GM18498 (cell line): ENCODE measurements around the gene PPARG.
"Not testable (repeated sequence)": the region's sequence is repeated elsewhere in the genome, so short reads cannot be mapped to it uniquely, and the experiment has no call there.

Experiments used
- ATAC-seq: cut with Tn5 transposase; IDR thresholded peaks from one replicate; pipeline ENCODE4 v1.9.1; 2021; ENCODE audit warnings: mild to moderate bottlenecking, moderate library complexity; ENCODE audit not compliant: unreplicated experiment

Gene PPARG

GRCh38 chr3:12278566-12278965, 10.3 kb upstream of the PPARG start:
- no peak for ATAC-seq

- ATAC-seq = no peak
Measured at GRCh38 chr3:12279591-12280326, 9.1 kb upstream of the PPARG start.

GRCh38 chr3:12280357-12280806, 8.5 kb upstream of the PPARG start:
- ATAC-seq = no peak

GRCh38 chr3:12284591-12284990, 4.3 kb upstream of the PPARG start:
- no peak for ATAC-seq

GRCh38 chr3:12285003-12285555, 3.8 kb upstream of the PPARG start:
- ATAC-seq = no peak

- not testable (repeated sequence) for ATAC-seq
Measured at GRCh38 chr3:12285779-12286178, 3.1 kb upstream of the PPARG start.

- no peak for ATAC-seq
Measured at GRCh38 chr3:12286504-12286903, 2.4 kb upstream of the PPARG start.

GRCh38 chr3:12286927-12287726, 1.7 kb upstream of the PPARG start:
- ATAC-seq = no peak

GRCh38 chr3:12287727-12288181, 1.1 kb upstream of the PPARG start:
- no peak for ATAC-seq

- no peak for ATAC-seq
Measured at GRCh38 chr3:12289524-12289923, 654 bp downstream of the PPARG start.

- ATAC-seq = no peak
Measured at GRCh38 chr3:12292770-12293169, 3.9 kb downstream of the PPARG start.

- ATAC-seq = no peak
Measured at GRCh38 chr3:12294885-12295580, 6.2 kb downstream of the PPARG start.

- ATAC-seq = no peak
Measured at GRCh38 chr3:12296511-12296910, 7.6 kb downstream of the PPARG start.

- no peak for ATAC-seq
Measured at GRCh38 chr3:12299026-12299425, 10.2 kb downstream of the PPARG start.

- ATAC-seq = no peak
Measured at GRCh38 chr3:12300137-12300536, 11.3 kb downstream of the PPARG start.

- ATAC-seq = no peak
Measured at GRCh38 chr3:12301031-12301430, 12.2 kb downstream of the PPARG start.

- no peak for ATAC-seq
Measured at GRCh38 chr3:12301513-12301912, 12.6 kb downstream of the PPARG start.

GRCh38 chr3:12302564-12302963, 13.7 kb downstream of the PPARG start:
- no peak for ATAC-seq

GRCh38 chr3:12303534-12303933, 14.7 kb downstream of the PPARG start:
- no peak for ATAC-seq

GRCh38 chr3:12303993-12304392, 15.1 kb downstream of the PPARG start:
- no peak for ATAC-seq

GRCh38 chr3:12307136-12307535, 18.3 kb downstream of the PPARG start:
- no peak for ATAC-seq
